ENCODE data around the gene ZBTB17.

ZBTB17 gene

DNA sequence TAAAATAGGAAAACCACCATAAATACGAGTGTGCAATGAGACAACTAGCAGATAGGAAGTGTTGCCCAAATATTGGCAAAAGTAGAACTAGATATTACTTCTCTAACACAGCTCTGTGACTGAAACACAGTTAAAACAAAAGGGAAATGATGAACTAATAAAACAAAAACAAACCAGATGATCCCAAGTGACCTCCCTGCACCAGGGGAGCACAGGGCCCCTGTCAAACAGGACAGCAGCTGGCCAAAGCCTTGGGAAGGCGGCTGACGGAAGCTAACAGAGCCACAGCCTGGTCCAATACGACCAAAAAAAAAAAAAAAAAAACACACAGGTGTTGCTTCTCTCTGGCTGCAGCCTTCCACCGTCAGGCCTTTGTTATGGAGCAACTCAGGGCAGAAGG, 17.8 kb downstream of the ZBTB17 start:
- TF ChIP-seq, protein P1, sequence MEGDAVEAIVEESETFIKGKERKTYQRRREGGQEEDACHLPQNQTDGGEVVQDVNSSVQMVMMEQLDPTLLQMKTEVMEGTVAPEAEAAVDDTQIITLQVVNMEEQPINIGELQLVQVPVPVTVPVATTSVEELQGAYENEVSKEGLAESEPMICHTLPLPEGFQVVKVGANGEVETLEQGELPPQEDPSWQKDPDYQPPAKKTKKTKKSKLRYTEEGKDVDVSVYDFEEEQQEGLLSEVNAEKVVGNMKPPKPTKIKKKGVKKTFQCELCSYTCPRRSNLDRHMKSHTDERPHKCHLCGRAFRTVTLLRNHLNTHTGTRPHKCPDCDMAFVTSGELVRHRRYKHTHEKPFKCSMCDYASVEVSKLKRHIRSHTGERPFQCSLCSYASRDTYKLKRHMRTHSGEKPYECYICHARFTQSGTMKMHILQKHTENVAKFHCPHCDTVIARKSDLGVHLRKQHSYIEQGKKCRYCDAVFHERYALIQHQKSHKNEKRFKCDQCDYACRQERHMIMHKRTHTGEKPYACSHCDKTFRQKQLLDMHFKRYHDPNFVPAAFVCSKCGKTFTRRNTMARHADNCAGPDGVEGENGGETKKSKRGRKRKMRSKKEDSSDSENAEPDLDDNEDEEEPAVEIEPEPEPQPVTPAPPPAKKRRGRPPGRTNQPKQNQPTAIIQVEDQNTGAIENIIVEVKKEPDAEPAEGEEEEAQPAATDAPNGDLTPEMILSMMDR (IDR thresholded peaks at IDR 0.05) = no peak

DNA sequence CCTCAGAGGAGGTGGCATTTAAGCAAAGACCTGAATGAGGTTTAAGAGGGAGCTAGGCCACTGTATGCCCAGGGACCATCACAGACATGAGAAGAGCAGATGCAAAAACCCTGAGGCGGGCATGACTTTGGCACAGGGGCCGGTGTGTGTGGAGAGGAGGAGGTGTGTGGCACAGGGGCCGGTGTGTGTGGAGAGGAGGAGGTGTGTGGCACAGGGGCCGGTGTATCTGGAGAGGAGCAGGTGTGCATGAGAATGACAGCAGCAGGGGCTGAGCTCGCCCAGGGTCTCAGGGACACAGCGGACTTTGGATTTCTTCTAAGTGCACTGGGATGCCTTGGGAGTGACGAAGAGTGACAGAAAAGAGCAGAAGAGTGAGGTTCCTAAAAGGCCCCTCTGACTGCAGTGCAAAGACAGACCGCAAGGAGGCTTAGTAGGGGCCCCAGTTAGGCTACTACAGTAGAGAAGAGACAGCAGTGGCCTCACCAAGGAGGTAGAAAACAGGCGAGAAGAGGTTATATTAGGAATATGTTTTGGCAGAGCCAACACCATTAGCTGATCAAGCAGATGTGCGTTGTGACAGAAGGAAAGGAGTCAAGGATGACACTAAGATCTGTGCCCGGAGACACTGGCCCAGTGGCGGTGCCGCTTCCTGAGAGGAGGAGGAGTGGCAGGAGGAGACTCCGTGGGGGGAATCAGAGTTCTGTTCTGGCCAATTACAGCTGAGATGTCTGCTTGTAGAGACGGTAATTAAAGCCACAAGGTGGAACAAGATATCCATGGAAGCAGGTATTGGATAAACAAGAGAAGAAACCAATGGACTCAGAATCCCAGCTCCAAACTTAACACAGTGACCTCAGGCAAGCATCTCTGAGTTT, 18.4 kb downstream of the ZBTB17 start:
- TF ChIP-seq, protein P1 (IDR thresholded peaks at IDR 0.05) = no peak

DNA sequence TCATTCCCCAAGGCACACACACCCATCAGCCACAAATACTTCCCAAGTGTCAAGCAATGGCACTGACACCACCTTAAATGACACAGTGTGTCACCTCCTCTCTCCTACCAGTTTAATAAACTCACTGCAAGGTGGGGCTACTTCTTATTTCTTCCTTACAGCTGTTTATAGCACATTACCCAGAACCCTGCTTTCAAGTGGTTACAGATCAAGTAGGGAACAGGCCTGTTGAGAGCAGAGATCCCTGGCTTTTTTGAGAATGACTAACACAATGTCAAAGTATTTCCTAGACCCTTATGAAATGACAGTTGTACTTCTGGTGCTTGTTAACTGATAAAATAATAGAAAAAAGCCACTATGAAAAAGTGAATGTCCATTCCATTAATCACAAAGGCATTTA, 19.8 kb downstream of the ZBTB17 start:
- TF ChIP-seq, protein P1 (IDR thresholded peaks at IDR 0.05) = no peak

DNA sequence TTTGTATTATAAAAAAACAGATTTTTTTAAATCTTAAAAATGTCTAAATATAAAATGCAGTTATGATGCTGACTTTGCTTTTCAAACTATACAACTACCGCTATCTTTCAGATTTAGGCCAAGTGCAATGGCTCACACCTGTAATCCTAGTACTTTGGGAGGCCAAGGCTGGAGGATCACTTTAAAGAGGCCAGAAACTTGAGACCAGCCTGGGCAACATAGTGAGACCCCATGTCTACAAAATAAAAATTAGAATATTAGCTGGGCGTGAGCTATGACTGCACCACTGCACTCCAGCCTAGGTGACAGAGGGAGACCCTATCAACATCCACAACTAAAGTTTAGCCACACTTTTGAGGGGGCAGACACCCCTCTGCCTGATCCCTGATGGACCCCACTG, 20.3 kb downstream of the ZBTB17 start:
- TF ChIP-seq, protein P1 (IDR thresholded peaks at IDR 0.05) = no peak

DNA sequence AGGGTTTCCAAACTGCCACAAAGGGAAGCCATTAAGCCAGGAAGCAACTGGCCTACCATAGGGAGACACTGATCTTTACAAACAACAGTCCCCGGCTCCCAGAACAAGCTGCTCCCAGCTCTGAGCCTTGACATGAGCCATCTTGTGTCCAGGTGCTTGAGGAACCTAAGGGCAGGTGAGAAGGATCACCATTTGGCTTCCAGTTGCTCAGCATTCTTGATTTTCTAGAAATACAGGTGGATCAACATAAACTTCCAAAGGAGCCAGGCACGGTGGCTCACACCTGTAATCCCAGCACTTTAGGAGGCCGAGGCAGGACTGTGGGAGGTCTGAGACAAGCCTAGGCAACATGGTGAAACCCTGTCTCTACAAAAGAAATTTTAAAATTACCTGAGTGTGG, 21.6 kb downstream of the ZBTB17 start:
- TF ChIP-seq, protein P1 (IDR thresholded peaks at IDR 0.05) = no peak

DNA sequence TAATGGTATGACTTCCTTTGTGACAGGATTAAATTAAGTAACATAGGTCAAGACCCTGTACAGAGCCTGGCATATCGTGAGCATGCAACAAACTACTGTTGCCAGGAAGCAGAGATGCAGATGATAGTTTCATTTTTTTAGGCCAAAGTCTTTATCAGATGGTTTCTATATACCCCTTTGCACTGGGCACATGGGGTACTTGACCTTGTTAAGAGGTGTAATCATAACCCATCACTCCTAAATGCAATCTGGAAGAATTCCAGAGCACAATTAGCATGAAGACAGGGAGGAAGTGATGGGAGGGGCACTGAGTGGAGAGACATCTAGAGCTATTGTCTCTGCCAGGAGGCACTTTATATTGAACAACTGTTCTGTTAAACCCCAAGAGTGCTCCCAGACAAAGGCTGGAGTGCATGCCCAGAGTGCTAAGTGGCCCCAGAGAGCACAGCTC, 22.1 kb downstream of the ZBTB17 start:
- TF ChIP-seq, protein P1 (IDR thresholded peaks at IDR 0.05) = no peak

DNA sequence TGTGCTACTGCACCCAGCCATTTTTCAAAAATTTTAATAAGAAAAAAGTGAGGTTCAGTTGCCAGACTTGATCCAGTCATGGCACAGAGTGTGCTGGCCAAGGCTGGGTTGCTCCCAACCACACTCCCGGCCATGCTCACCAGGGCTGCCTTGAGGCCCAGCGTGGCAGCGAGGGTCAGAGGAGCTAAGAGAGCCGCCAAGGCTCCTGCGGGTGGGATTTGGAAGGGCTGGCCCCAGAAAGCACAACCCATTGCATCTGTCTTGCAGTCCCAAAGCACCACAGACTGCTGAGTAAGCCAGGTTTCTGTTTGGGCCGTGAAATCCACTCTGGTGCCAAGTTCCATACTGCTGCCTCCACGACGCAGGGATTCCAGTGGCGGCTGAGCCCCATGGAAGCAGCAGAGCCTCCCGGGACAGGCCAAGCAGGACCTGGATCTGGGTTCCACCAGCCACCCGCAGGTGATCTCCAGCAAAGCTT, 22.6 kb downstream of the ZBTB17 start:
- TF ChIP-seq, protein P1 (IDR thresholded peaks at IDR 0.05) = no peak

Measured in LNCAP (cell line).